GM23338 (cell line): ENCODE results near the gene SALL2.

Source experiments
- CTCF ChIP-seq, 2 experiments: fragments of 200-600 bp in 1 of 2; sonication (generic) in 1 of 2; conservative IDR thresholded peaks; 2 replicates each; pipeline versions ENCODE4 v1.5.1 to v1.6.1; 2016 to 2017; ENCODE audit warnings: antibody characterized with exemption in 2 of 2, low read depth in 2 of 2, mild to moderate bottlenecking in 2 of 2, moderate library complexity in 1 of 2
- POLR2AphosphoS5 ChIP-seq: IDR thresholded peaks from 2 replicates; pipeline ENCODE4 v1.6.1; 2016; ENCODE audit warnings: antibody characterized with exemption, low read depth

- TF ChIP-seq CTCF (conservative IDR thresholded peaks at IDR 0.05; ENCODE audit: low read depth in 2 of 2) (no peak), POLR2AphosphoS5 (no peak)
These were observed 17.8 kb upstream of the SALL2 start for GRCh38 chr14:21543963-21544362.
